SK-N-SH (cell line): ENCODE results near the gene PSMD3. TPM values are rescaled to one million over a fixed set of nuclear protein-coding genes. Genes with fewer than 3 reads are reported as not detected.

Experiments used
- CTCF ChIA-PET: fragments of 300-600, 350-600 bp; formaldehyde crosslinking; extraction: SDS; loops from one replicate; lab custom pipeline; 2021; lab: Yijun Ruan, JAX
- POLR2A ChIA-PET: fragments of 350-600 bp; sonication (Branson Sonifier 250); formaldehyde crosslinking; extraction: SDS; loops from one replicate; lab custom pipeline; 2020; ENCODE audit warnings: antibody characterized with exemption, inconsistent platforms; lab: Yijun Ruan, JAX
- DNase-seq: peaks from one replicate; pipeline ENCODE4 v3.0.0; 2012
- H2AFZ ChIP-seq: fragments of 200-600 bp; sonication (generic); 2 replicates; pipeline ENCODE4 v1.8.1; 2016; ENCODE audit warnings: antibody characterized with exemption, mild to moderate bottlenecking, low read depth
- H3F3A ChIP-seq: fragments of 200-600 bp; sonication (generic); replicated peaks from 2 replicates; pipeline ENCODE3; 2016; ENCODE audit warnings: antibody characterized with exemption, mild to moderate bottlenecking; ENCODE audit not compliant: insufficient read depth
- H3K27ac ChIP-seq, 2 experiments: fragments of 200-500 bp in 1 of 2; fragments of 200-600 bp in 1 of 2; sonication (Bioruptor generic) in 1 of 2; sonication (generic), shearing (Covaris generic) in 1 of 2; 2 replicates each; pipeline versions ENCODE4 v1.5.1 to v1.6.1; 2014 to 2016; ENCODE audit warnings: low read depth in 2 of 2, inconsistent platforms in 1 of 2, low read length in 1 of 2, mild to moderate bottlenecking in 1 of 2, mixed read lengths in 1 of 2
- H3K27me3 ChIP-seq: fragments of 200-600 bp; sonication (generic), shearing (Covaris generic); 2 replicates; pipeline ENCODE4 v1.6.1; 2016; ENCODE audit warnings: mixed run types; ENCODE audit not compliant: insufficient read depth
- H3K36me3 ChIP-seq, 2 experiments: fragments of 200-500 bp in 1 of 2; fragments of 200-600 bp in 1 of 2; sonication (Bioruptor generic) in 1 of 2; sonication (generic) in 1 of 2; replicated peaks in 1 of 2; 2 replicates each; pipeline versions ENCODE3 to v1.5.1; 2014 to 2016; ENCODE audit warnings: low read length in 1 of 2, mild to moderate bottlenecking in 1 of 2; ENCODE audit not compliant: insufficient read depth in 2 of 2, control insufficient read depth in 1 of 2
- H3K4me1 ChIP-seq, 2 experiments: fragments of 200-500 bp in 1 of 2; fragments of 200-600 bp in 1 of 2; sonication (Bioruptor generic) in 1 of 2; sonication (generic), shearing (Covaris generic) in 1 of 2; 2 replicates each; pipeline versions ENCODE4 v1.5.1 to v1.6.1; 2014 to 2016; ENCODE audit warnings: low read depth in 1 of 2, low read length in 1 of 2, mixed run types in 1 of 2; ENCODE audit not compliant: insufficient read depth in 2 of 2, control insufficient read depth in 1 of 2
- H3K4me2 ChIP-seq: fragments of 200-600 bp; sonication (generic), shearing (Covaris generic); 2 replicates; pipeline ENCODE4 v1.6.1; 2017; ENCODE audit warnings: mixed run types
- H3K4me3 ChIP-seq, 2 experiments: fragments of 200-500 bp in 1 of 2; fragments of 200-600 bp in 1 of 2; sonication (Bioruptor generic) in 1 of 2; sonication (generic), shearing (Covaris generic) in 1 of 2; 2 replicates each; pipeline versions ENCODE4 v1.5.1 to v1.8.1; 2014 to 2016; ENCODE audit warnings: low read depth in 2 of 2, inconsistent platforms in 1 of 2, low read length in 1 of 2, mild to moderate bottlenecking in 1 of 2, mixed read lengths in 1 of 2, moderate library complexity in 1 of 2
- H3K79me2 ChIP-seq: fragments of 200-600 bp; sonication (generic); 2 replicates; pipeline ENCODE4 v1.8.1; 2017; ENCODE audit warnings: mild to moderate bottlenecking; ENCODE audit not compliant: insufficient read depth
- H3K9ac ChIP-seq: fragments of 200-600 bp; sonication (generic); 2 replicates; pipeline ENCODE4 v1.6.1; 2017; ENCODE audit warnings: mixed run types
- H3K9me2 ChIP-seq: fragments of 200-600 bp; sonication (generic); 2 replicates; pipeline ENCODE4 v1.6.1; 2017; ENCODE audit warnings: mixed run types
- H3K9me3 ChIP-seq: fragments of 200-600 bp; sonication (generic); 2 replicates; pipeline ENCODE4 v1.6.1; 2017; ENCODE audit warnings: mixed run types, mild to moderate bottlenecking, moderate library complexity
- H4K20me1 ChIP-seq: fragments of 200-600 bp; sonication (generic); 2 replicates; pipeline ENCODE4 v1.6.1; 2017; ENCODE audit warnings: mild to moderate bottlenecking, mixed run types; ENCODE audit not compliant: insufficient read depth
- CTCF ChIP-seq: fragments of 200-600 bp; sonication (generic); IDR thresholded peaks from 2 replicates; pipeline ENCODE4 v1.6.1; 2017; ENCODE audit warnings: antibody characterized with exemption, mild to moderate bottlenecking, moderate library complexity
- ELF1 ChIP-seq: IDR thresholded peaks from 2 replicates; pipeline ENCODE4 v1.4.0; 2012
- EZH2phosphoT487 ChIP-seq: fragments of 200-600 bp; sonication (generic); IDR thresholded peaks from 2 replicates; pipeline ENCODE4 v1.6.1; 2017; ENCODE audit warnings: low read depth, mixed run types, mild to moderate bottlenecking, antibody characterized with exemption, moderate library complexity, borderline replicate concordance
- FOSL2 ChIP-seq: IDR thresholded peaks from 2 replicates; pipeline ENCODE4 v1.4.0; 2012; ENCODE audit warnings: low read depth, mild to moderate bottlenecking, moderate library complexity, borderline replicate concordance
- FOXM1 ChIP-seq: IDR thresholded peaks from 2 replicates; pipeline ENCODE4 v1.4.0; 2012; ENCODE audit warnings: low read depth, mild to moderate bottlenecking
- GABPA ChIP-seq: IDR thresholded peaks from 2 replicates; pipeline ENCODE4 v1.4.0; 2012; ENCODE audit warnings: low read depth, mild to moderate bottlenecking
- GATA2 ChIP-seq: sonication (generic); formaldehyde crosslinking; IDR thresholded peaks from 2 replicates; pipeline ENCODE4 v1.5.0; 2020; ENCODE audit warnings: mild to moderate bottlenecking, missing genetic modification reagents
- JUND ChIP-seq: IDR thresholded peaks from 2 replicates; pipeline ENCODE4 v1.4.0; 2012
- MEF2A ChIP-seq: IDR thresholded peaks from 2 replicates; pipeline ENCODE4 v1.4.0; 2012; ENCODE audit warnings: low read depth, borderline replicate concordance
- NRF1 ChIP-seq: IDR thresholded peaks from 2 replicates; pipeline ENCODE4 v1.6.1; 2012; ENCODE audit warnings: low read depth, mild to moderate bottlenecking, low read length
- POLR2AphosphoS5 ChIP-seq: IDR thresholded peaks from 2 replicates; pipeline ENCODE4 v1.6.1; 2012; ENCODE audit warnings: low read depth, low read length
- RCOR1 ChIP-seq: fragments of 150-350 bp; IDR thresholded peaks from 2 replicates; pipeline ENCODE4 v1.6.1; 2017; ENCODE audit warnings: antibody characterized with exemption, low read length
- SIN3A ChIP-seq: IDR thresholded peaks from 2 replicates; pipeline ENCODE4 v1.6.1; 2012; ENCODE audit warnings: low read depth, mild to moderate bottlenecking, low read length, moderate library complexity, borderline replicate concordance
- SMC3 ChIP-seq: IDR thresholded peaks from 2 replicates; pipeline ENCODE4 v1.6.1; 2012; ENCODE audit warnings: low read depth, low read length, improper control_type of control experiment
- TEAD4 ChIP-seq: IDR thresholded peaks from 2 replicates; pipeline ENCODE4 v1.4.0; 2012; ENCODE audit warnings: mild to moderate bottlenecking, borderline replicate concordance; ENCODE audit not compliant: insufficient read depth
- ZBTB33 ChIP-seq: IDR thresholded peaks from 2 replicates; pipeline ENCODE4 v1.4.0; 2012; ENCODE audit warnings: low read depth, borderline replicate concordance
- WGBS: methylation state at CpG from one replicate; pipeline ENCODE4 v1.1.6; 2017; ENCODE audit warnings: low lambda C conversion rate; 5-methylcytosine and 5-hydroxymethylcytosine counted together
- polyA plus RNA-seq, 3 experiments: library from polyadenylated mRNA; depleted of rRNA; stranded (reverse); fragments of >200 nt; gene quantifications; 2 replicates each; pipeline ENCODE4 v1.2.3, GENCODE V29; 2012
- TF ChIP-seq, protein P1 (sequence below): fragments of 150-350 bp; IDR thresholded peaks from 2 replicates; pipeline ENCODE4 v1.6.1; 2017; ENCODE audit warnings: antibody characterized with exemption, low read length, low read depth, borderline replicate concordance

Gene PSMD3
- polyA plus RNA-seq, 1 of the 3 experiments (the other 2 are of a cell fraction), result 104 TPM

GRCh38 chr17:39979016-39979670 is 1.5 kb upstream of the PSMD3 start (continued):
- TF ChIP-seq FOSL2 (peak; percentile 70), TEAD4 (no peak), ELF1 (no peak), SIN3A (no peak), GABPA (no peak), RCOR1 (no peak), FOXM1 (no peak), CTCF (no peak), JUND (peak; percentile 32; the same call in 1 of the 2 replicates)

GRCh38 chr17:39979893-39980350 is 685 bp upstream of the PSMD3 start:
- no peak for TF ChIP-seq MEF2A
- TF ChIP-seq GATA2 (CRISPR knock-in tag), result peak; percentile 49; the same call in 1 of the 2 replicates
- POLR2A ChIA-PET, result interaction anchor here (0.6 to 1.9 kb wide), 7 partner anchors 9 to 133 kb away, joined by 3 to 13 read pairs (median 5); no protein-coding TSS in a partner anchor
- CTCF ChIA-PET, result interaction anchor here (0.7 to 5.5 kb wide), 27 partner anchors 8 to 250 kb away, joined by 3 to 56 read pairs (median 4); partner anchors contain the start of genes MIEN1 and NR1D1

GRCh38 chr17:39981207-39981741 is 667 bp downstream of the PSMD3 start:
- POLR2A ChIA-PET, result interaction anchor here (0.9 to 1.5 kb wide), 4 partner anchors 27 to 132 kb away, joined by 3 to 7 read pairs (median 5); no protein-coding TSS in a partner anchor
- WGBS, result 0% methylated on average over 9 of the region's 15 CpGs
- TF ChIP-seq EZH2phosphoT487, result no peak
- no peak for TF ChIP-seq ZBTB33
- TF ChIP-seq RCOR1, result no peak
- TF ChIP-seq SMC3, result no peak
- TF ChIP-seq, protein P1, sequence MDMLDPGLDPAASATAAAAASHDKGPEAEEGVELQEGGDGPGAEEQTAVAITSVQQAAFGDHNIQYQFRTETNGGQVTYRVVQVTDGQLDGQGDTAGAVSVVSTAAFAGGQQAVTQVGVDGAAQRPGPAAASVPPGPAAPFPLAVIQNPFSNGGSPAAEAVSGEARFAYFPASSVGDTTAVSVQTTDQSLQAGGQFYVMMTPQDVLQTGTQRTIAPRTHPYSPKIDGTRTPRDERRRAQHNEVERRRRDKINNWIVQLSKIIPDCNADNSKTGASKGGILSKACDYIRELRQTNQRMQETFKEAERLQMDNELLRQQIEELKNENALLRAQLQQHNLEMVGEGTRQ, result no peak
- TF ChIP-seq POLR2AphosphoS5, result no peak
- no peak for TF ChIP-seq GABPA
- TF ChIP-seq JUND, result no peak
- TF ChIP-seq NRF1, result no peak
- TF ChIP-seq FOXM1, result no peak
- TF ChIP-seq GATA2 (CRISPR knock-in tag), result no peak

More at GRCh38 chr17:39979893-39980350, 685 bp upstream of the PSMD3 start:
- peaks cover 7% of the 10 kb centered on the region in 2 experiments for H3K36me3 ChIP-seq
- 2% methylated on average over 10 of the region's 10 CpGs for WGBS
- H3K79me2 ChIP-seq, result peaks cover 40% of the 10 kb centered on the region
- peaks cover 8% of the 10 kb centered on the region in 2 experiments for H3K4me1 ChIP-seq
- H3K27ac ChIP-seq, result peak overlapping the region; percentile 35 to 78
- no peaks in the 10 kb centered on the region for H3K9me3 ChIP-seq
- H2AFZ ChIP-seq, result peak overlapping the region; percentile 96
- H3K4me2 ChIP-seq, result peak overlapping the region; percentile 79
- peak overlapping the region; percentile 80 to 89 for H3K4me3 ChIP-seq
- DNase-seq, result peak; percentile 67
- peak overlapping the region; percentile 46 for H3K9ac ChIP-seq
- peaks cover 22% of the 10 kb centered on the region for H4K20me1 ChIP-seq
- H3F3A ChIP-seq, result peaks cover 14% of the 10 kb centered on the region
- H3K9me2 ChIP-seq, result no peaks in the 10 kb centered on the region
- no peaks in the 10 kb centered on the region for H3K27me3 ChIP-seq

More at GRCh38 chr17:39981207-39981741, 667 bp downstream of the PSMD3 start:
- Histone ChIP-seq H4K20me1 (peaks cover 22% of the 10 kb centered on the region), H3K36me3 (peaks cover 19 to 21% of the 10 kb centered on the region in 2 experiments), H3K79me2 (peaks cover 52% of the 10 kb centered on the region), H3K4me2 (peak overlapping the region; percentile 94), H2AFZ (no peak overlapping the region), H3K4me3 (peak overlapping the region; percentile 80 to 89), H3K9me3 (no peaks in the 10 kb centered on the region), H3K27me3 (no peaks in the 10 kb centered on the region), H3F3A (peaks cover 14% of the 10 kb centered on the region), H3K27ac (peak overlapping the region; percentile 74 to 78), H3K9ac (peak overlapping the region; percentile 97), H3K4me1 (peaks cover 8% of the 10 kb centered on the region in 2 experiments), H3K9me2 (no peaks in the 10 kb centered on the region)
- peak; percentile 55 for DNase-seq
- CTCF ChIA-PET, result interaction anchor here (0.6 to 5.5 kb wide), 24 partner anchors 8 to 251 kb away, joined by 3 to 56 read pairs (median 4); partner anchors contain the start of gene MIEN1
